ENCODE results near the gene TNFRSF9.

DNA sequence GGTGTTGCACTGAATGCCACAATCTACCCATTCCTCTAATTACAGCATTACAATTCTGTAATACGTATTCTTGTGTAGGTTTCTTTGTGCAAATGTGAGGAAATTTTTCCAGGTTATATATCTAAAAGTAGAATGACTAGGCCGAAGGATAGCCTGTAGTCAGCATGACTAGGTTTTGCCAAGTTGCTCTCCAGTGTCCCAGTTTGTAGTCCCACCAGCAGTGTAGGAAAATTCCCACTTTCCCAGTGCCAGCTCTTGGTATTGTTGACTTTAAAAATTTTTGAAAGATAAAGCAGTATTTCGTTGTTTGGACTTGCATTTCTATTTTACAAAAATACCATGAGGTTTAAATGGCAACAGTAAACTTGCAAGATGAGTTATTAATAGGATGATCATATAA, 23.8 kb upstream of the TNFRSF9 start:
- TF ChIP-seq CTCF (IDR thresholded peaks at IDR 0.05; ENCODE audit: low read depth, low read length, missing input control) (no peak), JUND (IDR thresholded peaks at IDR 0.05) (no peak), YY1 (IDR thresholded peaks at IDR 0.05) (no peak), FOXA1 (IDR thresholded peaks at IDR 0.05) (no peak), ZBTB33 (IDR thresholded peaks at IDR 0.05) (no peak)
